ENCODE data around the gene GSG1. TPM values are rescaled to one million over a fixed set of nuclear protein-coding genes. Genes with fewer than 3 reads are reported as not detected.

Gene GSG1
- total and polyA plus RNA-seq, 8 donors: not detected

GRCh38 chr12:13130981-13131380, 27.5 kb upstream of the GSG1 start:
- TF ChIP-seq POLR2AphosphoS5 (IDR thresholded peaks at IDR 0.05) (no peak), EP300 (IDR thresholded peaks at IDR 0.05) (no peak), CTCF (IDR thresholded peaks at IDR 0.05) (no peak), POLR2A (IDR thresholded peaks at IDR 0.05) (no peak)
- intact Hi-C loops (cut with DNase I; ENCODE audit: low total_unique reads): no loop called here
- Histone ChIP-seq H3K27ac (no peak overlapping the region), H3K36me3 (no peaks in the 10 kb centered on the region), H3K9me3 (no peaks in the 10 kb centered on the region), H3K27me3 (no peaks in the 10 kb centered on the region), H3K4me3 (no peak overlapping the region), H3K4me1 (peaks cover 0 to 14% (median 3%) of the 10 kb centered on the region in 4 donors)
- DNase-seq: no peak
- 46 to 64% (median 50%) methylated on average over 3 of the region's 3 CpGs for WGBS, 5 donors

- DNase-seq: no peak
- Histone ChIP-seq H3K27ac (no peak overlapping the region), H3K4me1 (peaks cover 0 to 6% (median 3%) of the 10 kb centered on the region in 4 donors), H3K27me3 (no peaks in the 10 kb centered on the region), H3K4me3 (no peak overlapping the region), H3K9me3 (no peaks in the 10 kb centered on the region), H3K36me3 (no peaks in the 10 kb centered on the region)
- TF ChIP-seq CTCF (IDR thresholded peaks at IDR 0.05) (no peak), EP300 (IDR thresholded peaks at IDR 0.05) (no peak), POLR2AphosphoS5 (IDR thresholded peaks at IDR 0.05) (no peak), POLR2A (IDR thresholded peaks at IDR 0.05) (no peak)
- intact Hi-C loops (cut with DNase I; ENCODE audit: low total_unique reads): no loop called here
- 87 to 94% (median 91%) methylated on average over 8 of the region's 8 CpGs for WGBS, 5 donors
These were observed 25.0 kb upstream of the GSG1 start for GRCh38 chr12:13128291-13128965.

- Histone ChIP-seq H3K27ac (no peak overlapping the region), H3K27me3 (no peaks in the 10 kb centered on the region), H3K9me3 (no peaks in the 10 kb centered on the region), H3K4me3 (no peak overlapping the region), H3K36me3 (no peaks in the 10 kb centered on the region), H3K4me1 (peaks cover 0 to 6% (median 3%) of the 10 kb centered on the region in 4 donors)
- 16 to 40% (median 32%) methylated on average over 4 to 5 of the region's 5 CpGs for WGBS, 5 donors
- intact Hi-C loops (cut with DNase I; ENCODE audit: low total_unique reads): no loop called here
- TF ChIP-seq POLR2AphosphoS5 (IDR thresholded peaks at IDR 0.05): no peak
- TF ChIP-seq CTCF (IDR thresholded peaks at IDR 0.05): no peak
- no peak for TF ChIP-seq EP300 (IDR thresholded peaks at IDR 0.05)
- no peak for TF ChIP-seq POLR2A (IDR thresholded peaks at IDR 0.05)
- no peak for DNase-seq
These were observed 24.0 kb upstream of the GSG1 start for GRCh38 chr12:13127444-13127843.

- DNase-seq: no peak
- H3K36me3 ChIP-seq: no peaks in the 10 kb centered on the region
- WGBS, 5 donors: 68 to 92% (median 86%) methylated on average over 3 of the region's 3 CpGs
- intact Hi-C loops (cut with DNase I; ENCODE audit: low total_unique reads): no loop called here
- no peak overlapping the region for H3K27ac ChIP-seq
- no peak overlapping the region for H3K4me3 ChIP-seq
- H3K9me3 ChIP-seq: no peaks in the 10 kb centered on the region
- no peaks in the 10 kb centered on the region for H3K27me3 ChIP-seq
- H3K4me1 ChIP-seq: peaks cover 0 to 6% (median 3%) of the 10 kb centered on the region in 4 donors
- TF ChIP-seq POLR2A (IDR thresholded peaks at IDR 0.05): no peak
- no peak for TF ChIP-seq EP300 (IDR thresholded peaks at IDR 0.05)
- TF ChIP-seq CTCF (IDR thresholded peaks at IDR 0.05): no peak
- no peak for TF ChIP-seq POLR2AphosphoS5 (IDR thresholded peaks at IDR 0.05)
These were observed 23.0 kb upstream of the GSG1 start for GRCh38 chr12:13126494-13126893.
